GM18858 (cell line): Measurements from ENCODE around the gene UBE2Q2.
"Not testable (repeated sequence)": the region's sequence is repeated elsewhere in the genome, so short reads cannot be mapped to it uniquely, and the experiment has no call there.

ENCODE experiments used
- ATAC-seq: cut with Tn5 transposase; IDR thresholded peaks from one replicate; pipeline ENCODE4 v1.9.1; 2021; ENCODE audit not compliant: unreplicated experiment

The UBE2Q2 gene

GRCh38 chr15:75842722-75843677 is at the start of gene UBE2Q2:
Gene UBE2Q2, plus strand, starts transcription at chr15:75843447. Its CDS starts 220 bp downstream, at chr15:75843667.
- ATAC-seq: no peak

GRCh38 chr15:75796321-75796720 is 46.9 kb upstream of the UBE2Q2 start:
- ATAC-seq: no peak

- not testable (repeated sequence) for ATAC-seq
Observed at GRCh38 chr15:75797146-75797545, 46.1 kb upstream of the UBE2Q2 start.

GRCh38 chr15:75799190-75799589 is 44.1 kb upstream of the UBE2Q2 start:
- ATAC-seq: no peak

GRCh38 chr15:75800409-75800808 is 42.8 kb upstream of the UBE2Q2 start:
- not testable (repeated sequence) for ATAC-seq

GRCh38 chr15:75801859-75802593 is 41.2 kb upstream of the UBE2Q2 start:
- ATAC-seq: no peak

GRCh38 chr15:75807486-75807885 is 35.8 kb upstream of the UBE2Q2 start:
- ATAC-seq: not testable (repeated sequence)

GRCh38 chr15:75808009-75808408 is 35.2 kb upstream of the UBE2Q2 start:
- ATAC-seq: not testable (repeated sequence)

- no peak for ATAC-seq
Observed at GRCh38 chr15:75808563-75808962, 34.7 kb upstream of the UBE2Q2 start.

GRCh38 chr15:75809986-75810750 is 33.1 kb upstream of the UBE2Q2 start:
- no peak for ATAC-seq

GRCh38 chr15:75810874-75811498 is 32.3 kb upstream of the UBE2Q2 start:
- no peak for ATAC-seq

- ATAC-seq: no peak
Observed at GRCh38 chr15:75811626-75812025, 31.6 kb upstream of the UBE2Q2 start.

- ATAC-seq: no peak
Observed at GRCh38 chr15:75814794-75815193, 28.5 kb upstream of the UBE2Q2 start.

GRCh38 chr15:75815811-75816719 is 27.2 kb upstream of the UBE2Q2 start:
- no peak for ATAC-seq

GRCh38 chr15:75817138-75817935 is 25.9 kb upstream of the UBE2Q2 start:
- no peak for ATAC-seq

- ATAC-seq: no peak
Observed at GRCh38 chr15:75820206-75820605, 23.0 kb upstream of the UBE2Q2 start.

GRCh38 chr15:75821786-75822345 is 21.4 kb upstream of the UBE2Q2 start:
- no peak for ATAC-seq

GRCh38 chr15:75822685-75823278 is 20.5 kb upstream of the UBE2Q2 start:
- ATAC-seq: no peak
